ENCODE data around the gene PTPRA.

GRCh38 chr20:2983508-2983907 lies 110.2 kb downstream of the PTPRA start:
- TF ChIP-seq CTCF (IDR thresholded peaks at IDR 0.05): no peak
- TF ChIP-seq POLR2A (IDR thresholded peaks at IDR 0.05): no peak

Data from uterus (tissue), 2 donors.